Upper lobe of left lung (tissue), 6 donors: ENCODE measurements around the gene PRPF40B. TPM values are rescaled to one million over a fixed set of nuclear protein-coding genes. Genes with fewer than 3 reads are reported as not detected.

ENCODE experiments used
- ATAC-seq, 2 donors: fragments of 200-7000 bp; cut with Tn5 transposase; one replicate each; pipeline ENCODE4 v1.9.1; 2022; ENCODE audit warnings: mild to moderate bottlenecking in 2 of 2, moderate library complexity in 2 of 2; ENCODE audit not compliant: low FRiP score in 2 of 2
- DNase-seq, 2 donors: peaks; one replicate each; pipeline ENCODE4 v3.0.0-alpha.2; 2019 to 2020
- H3K27ac ChIP-seq, 4 donors: fragments of 200-600 bp; sonication (generic); one replicate each; pipeline ENCODE4 v1.5.1; 2016 to 2019
- H3K27me3 ChIP-seq, 4 donors: fragments of 200-600 bp; sonication (generic); one replicate each; pipeline ENCODE4 v1.5.1; 2017 to 2019
- H3K36me3 ChIP-seq, 4 donors: fragments of 200-600 bp; sonication (generic); one replicate each; pipeline ENCODE4 v1.5.1; 2016 to 2019
- H3K4me1 ChIP-seq, 4 donors: fragments of 200-600 bp; sonication (generic); one replicate each; pipeline ENCODE4 v1.5.1; 2018 to 2019
- H3K4me3 ChIP-seq, 4 donors: fragments of 200-600 bp; sonication (generic); one replicate each; pipeline ENCODE4 v1.5.1; 2017 to 2019; ENCODE audit warnings: mild to moderate bottlenecking in 2 of 4, moderate library complexity in 1 of 4
- H3K9me3 ChIP-seq, 4 donors: fragments of 200-600 bp; sonication (generic); one replicate each; pipeline ENCODE4 v1.5.1; 2018 to 2019
- EP300 ChIP-seq, 4 donors: sonication (generic); formaldehyde crosslinking; IDR thresholded peaks; one replicate each; pipeline ENCODE4 v1.5.1; 2017; ENCODE audit warnings: antibody characterized with exemption in 4 of 4, control low read depth in 2 of 4
- POLR2A ChIP-seq, 4 donors: fragments of 450-650 bp; IDR thresholded peaks; one replicate each; pipeline ENCODE4 v1.5.1; 2016 to 2017; ENCODE audit warnings: antibody characterized with exemption in 4 of 4, mild to moderate bottlenecking in 2 of 4
- POLR2AphosphoS5 ChIP-seq, 2 donors: sonication (generic); formaldehyde crosslinking; IDR thresholded peaks; one replicate each; pipeline ENCODE4 v1.5.1; 2017; ENCODE audit warnings: antibody characterized with exemption in 2 of 2
- WGBS, 2 donors: methylation state at CpG; one replicate each; pipeline ENCODE4 v1.1.5; 2017 to 2018; 5-methylcytosine and 5-hydroxymethylcytosine counted together
- total RNA-seq, 6 donors: library from RNA; depleted of rRNA in 4 of 6; stranded (reverse); fragments of >200 nt in 4 of 6; gene quantifications; one replicate each; pipeline versions ENCODE4 v1.1.0 to v1.2.1, GENCODE V29; 2016 to 2021
- TF ChIP-seq, protein P1 (sequence below), 6 experiments: fragments of 450-650 bp in 4 of 6; fragments of 200-600 bp in 2 of 6; sonication (generic) in 2 of 6; IDR thresholded peaks; one replicate each; pipeline ENCODE4 v1.5.1; 2016 to 2019; ENCODE audit warnings: antibody characterized with exemption in 6 of 6
- donor health status: DM: no; HTN: no; CAD: no; lungs with moderate emphysema.
- donor health status: DM: no; HTN: yes; CAD: no; lungs with severe emphysema.

Gene PRPF40B
- total RNA-seq, 6 donors from 2014 or later: 10.8 to 63.9 (median 16.9) TPM

DNA sequence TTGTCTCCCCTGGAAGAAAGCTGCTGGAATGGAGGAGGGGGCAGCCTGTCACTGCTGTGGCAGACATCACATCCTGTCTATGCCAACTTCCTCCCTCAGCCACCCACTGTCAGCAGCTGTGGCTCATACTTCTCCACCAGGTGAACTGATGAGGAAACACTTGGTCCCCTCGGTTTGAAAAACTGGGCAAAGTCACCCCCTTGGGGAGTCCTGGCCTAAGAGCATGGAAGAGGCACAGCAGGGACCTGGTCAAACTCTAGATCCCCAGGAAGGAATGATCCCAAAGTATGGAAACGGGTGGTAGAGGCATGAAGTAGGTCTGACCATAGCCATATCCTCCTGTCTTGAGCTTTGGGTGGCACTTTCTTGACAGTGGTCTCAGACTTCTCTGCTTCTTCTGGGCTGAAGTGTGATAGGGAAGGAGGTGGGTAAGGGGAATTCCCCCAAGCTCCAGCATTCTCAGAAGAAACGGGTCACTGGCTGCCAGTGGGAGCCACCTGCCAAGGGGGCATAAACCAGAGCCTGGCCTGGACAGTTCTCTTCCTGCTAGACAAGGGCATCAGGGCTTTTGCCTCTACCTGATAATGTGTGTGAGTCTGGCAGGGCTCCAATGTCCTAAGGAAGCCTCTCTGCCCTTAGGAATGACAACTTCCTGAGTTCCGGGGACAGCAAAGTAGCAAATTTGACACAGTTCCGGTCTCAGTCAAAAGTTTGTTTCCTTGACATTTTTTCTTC lies 47.8 kb downstream of the PRPF40B start:
- Histone ChIP-seq H3K36me3 (no peaks in the 10 kb centered on the region), H3K27ac (peak overlapping the region; percentile 84 to 94 (median 88)), H3K9me3 (no peaks in the 10 kb centered on the region), H3K4me3 (no peak overlapping the region), H3K27me3 (no peaks in the 10 kb centered on the region), H3K4me1 (peaks cover 55 to 69% (median 60%) of the 10 kb centered on the region in 4 donors)
- WGBS, 2 donors: 32 to 35% methylated on average over 5 of the region's 5 CpGs
- peak in 1 of 2 donors; percentile 52 for DNase-seq
- TF ChIP-seq, protein P1, sequence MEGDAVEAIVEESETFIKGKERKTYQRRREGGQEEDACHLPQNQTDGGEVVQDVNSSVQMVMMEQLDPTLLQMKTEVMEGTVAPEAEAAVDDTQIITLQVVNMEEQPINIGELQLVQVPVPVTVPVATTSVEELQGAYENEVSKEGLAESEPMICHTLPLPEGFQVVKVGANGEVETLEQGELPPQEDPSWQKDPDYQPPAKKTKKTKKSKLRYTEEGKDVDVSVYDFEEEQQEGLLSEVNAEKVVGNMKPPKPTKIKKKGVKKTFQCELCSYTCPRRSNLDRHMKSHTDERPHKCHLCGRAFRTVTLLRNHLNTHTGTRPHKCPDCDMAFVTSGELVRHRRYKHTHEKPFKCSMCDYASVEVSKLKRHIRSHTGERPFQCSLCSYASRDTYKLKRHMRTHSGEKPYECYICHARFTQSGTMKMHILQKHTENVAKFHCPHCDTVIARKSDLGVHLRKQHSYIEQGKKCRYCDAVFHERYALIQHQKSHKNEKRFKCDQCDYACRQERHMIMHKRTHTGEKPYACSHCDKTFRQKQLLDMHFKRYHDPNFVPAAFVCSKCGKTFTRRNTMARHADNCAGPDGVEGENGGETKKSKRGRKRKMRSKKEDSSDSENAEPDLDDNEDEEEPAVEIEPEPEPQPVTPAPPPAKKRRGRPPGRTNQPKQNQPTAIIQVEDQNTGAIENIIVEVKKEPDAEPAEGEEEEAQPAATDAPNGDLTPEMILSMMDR (IDR thresholded peaks at IDR 0.05): peak in 1 of 6 experiments; percentile 6
- TF ChIP-seq POLR2AphosphoS5 (IDR thresholded peaks at IDR 0.05): no peak
- TF ChIP-seq POLR2A (IDR thresholded peaks at IDR 0.05): peak in 1 of 4 donors; percentile 23
- ATAC-seq: no peak

DNA sequence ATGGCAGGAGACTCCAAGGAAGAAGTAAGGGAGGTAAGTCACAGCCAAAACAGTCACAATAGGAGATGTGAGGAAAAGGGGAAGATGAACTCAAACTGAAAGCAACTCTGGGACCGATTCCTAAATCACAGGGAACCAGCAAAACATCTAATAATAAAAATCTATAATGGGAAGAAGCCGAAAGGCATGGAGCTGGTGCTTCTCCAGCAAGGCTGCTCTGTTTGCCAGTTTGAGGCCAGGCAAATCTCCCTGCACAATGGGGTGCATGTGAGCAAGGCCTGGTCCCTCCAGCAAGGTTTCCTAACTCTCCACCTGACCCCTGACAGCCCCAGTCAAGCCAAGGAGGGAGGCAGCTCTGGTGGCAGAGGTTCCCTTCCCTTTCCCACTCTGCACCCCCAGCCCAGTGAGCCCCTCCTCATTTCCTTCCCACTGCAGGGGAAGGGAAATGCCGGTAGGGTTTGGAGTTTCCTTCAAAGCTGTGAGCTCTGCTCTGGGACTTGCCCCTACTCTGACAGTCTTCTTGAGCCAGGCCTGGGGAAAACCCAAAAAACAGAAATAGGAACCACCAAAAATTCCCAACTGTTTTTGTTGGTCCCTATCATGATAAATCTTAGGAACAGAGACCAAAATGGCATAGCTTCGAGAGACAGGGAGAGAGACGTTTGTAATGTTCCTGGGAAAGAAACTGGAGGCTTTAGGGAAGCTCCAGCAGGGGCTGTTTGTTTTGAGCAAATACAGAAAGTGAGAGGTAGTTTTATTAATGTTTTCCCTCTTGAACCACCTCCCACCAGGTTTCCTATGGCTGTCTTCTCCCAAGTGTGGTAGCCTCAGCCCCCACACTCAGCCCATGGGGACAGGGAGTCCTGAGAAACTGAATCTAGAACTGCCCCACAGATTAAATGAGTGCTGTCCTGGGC lies 49.2 kb downstream of the PRPF40B start:
- no peaks in the 10 kb centered on the region for H3K9me3 ChIP-seq
- ATAC-seq (no peak), DNase-seq (no peak)
- H3K27me3 ChIP-seq: no peaks in the 10 kb centered on the region
- H3K36me3 ChIP-seq: no peaks in the 10 kb centered on the region
- peaks cover 54 to 69% (median 58%) of the 10 kb centered on the region in 4 donors for H3K4me1 ChIP-seq
- TF ChIP-seq, protein P1 (IDR thresholded peaks at IDR 0.05): no peak
- TF ChIP-seq POLR2A (IDR thresholded peaks at IDR 0.05) (no peak), POLR2AphosphoS5 (IDR thresholded peaks at IDR 0.05) (no peak), EP300 (IDR thresholded peaks at IDR 0.05) (no peak)
- H3K27ac ChIP-seq: peak overlapping the region; percentile 84 to 94 (median 88)
- 36 to 46% methylated on average over 5 of the region's 5 CpGs for WGBS, 2 donors
- no peak overlapping the region for H3K4me3 ChIP-seq

DNA sequence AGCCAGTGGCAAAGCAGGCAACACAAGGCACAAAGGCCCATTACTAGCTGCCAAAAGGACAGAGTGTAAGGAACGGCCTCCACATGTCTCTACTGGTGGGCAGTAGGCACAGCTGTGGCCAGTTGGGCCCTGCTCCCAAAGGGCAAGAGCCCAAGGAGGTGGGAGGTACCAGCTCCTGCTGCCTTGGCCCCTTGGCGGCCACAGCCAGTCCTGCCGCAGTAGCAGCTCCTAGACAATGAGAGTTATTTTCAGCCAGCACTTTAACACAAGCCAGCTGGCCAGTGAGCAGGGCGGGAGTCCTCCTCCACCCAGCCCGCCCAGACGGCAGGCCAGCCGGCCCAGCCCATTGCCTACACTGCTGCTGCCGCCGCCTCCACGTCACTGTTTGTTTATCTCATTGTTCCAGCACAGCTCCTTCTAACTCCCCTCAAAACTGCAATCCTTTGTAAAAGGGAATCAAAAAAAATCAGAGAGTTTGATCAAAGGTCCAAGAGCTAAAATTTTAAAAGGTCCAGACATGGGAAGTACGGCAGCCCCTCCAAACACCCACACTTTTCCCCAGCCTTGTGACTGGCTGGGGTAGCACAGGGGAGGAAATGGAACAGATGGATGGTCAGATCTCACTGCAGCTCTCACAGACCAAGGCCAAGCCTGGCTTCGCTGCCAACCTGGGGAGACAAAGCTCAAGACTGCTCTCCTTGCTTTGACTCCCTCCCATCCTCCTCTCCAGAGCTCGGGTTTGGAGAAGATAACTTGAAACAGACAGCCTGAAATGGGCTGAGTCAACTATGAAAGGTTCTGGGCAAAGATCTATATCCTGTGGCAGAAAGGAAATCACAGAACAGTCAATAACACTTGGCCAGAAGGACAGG lies 50.3 kb downstream of the PRPF40B start:
- peaks cover 54 to 69% (median 58%) of the 10 kb centered on the region in 4 donors for H3K4me1 ChIP-seq
- no peaks in the 10 kb centered on the region for H3K9me3 ChIP-seq
- no peak overlapping the region for H3K4me3 ChIP-seq
- WGBS, 2 donors: 34 to 36% methylated on average over 13 of the region's 13 CpGs
- ATAC-seq: peak; percentile 96 to 98
- peak; percentile 92 for DNase-seq
- no peaks in the 10 kb centered on the region for H3K27me3 ChIP-seq
- TF ChIP-seq, protein P1 (IDR thresholded peaks at IDR 0.05): peak; percentile 33 to 95 (median 71)
- no peak for TF ChIP-seq EP300 (IDR thresholded peaks at IDR 0.05)
- TF ChIP-seq POLR2A (IDR thresholded peaks at IDR 0.05): peak in 3 of 4 donors; percentile 32 to 62 (median 48)
- TF ChIP-seq POLR2AphosphoS5 (IDR thresholded peaks at IDR 0.05): peak; percentile 70 to 88
- peak overlapping the region; percentile 84 to 94 (median 88) for H3K27ac ChIP-seq
- H3K36me3 ChIP-seq: no peaks in the 10 kb centered on the region

DNA sequence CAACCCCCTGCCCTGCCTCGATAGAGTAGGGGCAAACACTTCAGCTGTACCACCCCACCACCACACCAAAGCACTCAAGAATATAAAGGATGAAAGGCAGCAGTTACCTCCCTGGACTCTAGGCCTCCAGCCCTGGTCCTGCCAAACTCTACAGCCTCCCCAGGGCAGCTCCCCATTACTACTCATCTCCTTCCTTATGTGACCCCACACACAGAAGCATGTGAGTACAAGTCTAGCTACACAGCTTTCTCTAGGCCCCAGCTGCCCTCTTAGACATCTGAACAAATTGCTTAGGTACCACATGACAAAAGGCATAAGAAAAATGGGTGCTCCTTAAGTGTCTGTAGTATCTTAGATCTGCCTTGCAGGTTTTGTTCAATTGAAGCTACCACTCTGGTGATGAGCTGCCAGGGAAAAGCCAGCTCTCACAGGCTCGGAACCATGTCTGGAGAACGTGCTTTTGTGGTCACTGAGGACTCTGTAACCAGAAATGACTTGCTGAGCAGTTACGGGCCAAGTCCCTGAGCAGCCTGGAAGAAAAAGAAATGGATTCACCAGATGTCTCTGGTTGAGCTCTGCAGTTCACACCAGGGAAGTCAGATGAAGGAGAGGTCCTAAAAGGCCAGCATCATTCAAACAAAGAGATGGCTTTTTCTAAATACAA lies 51.1 kb downstream of the PRPF40B start:
- DNase-seq: no peak
- peaks cover 54 to 65% (median 58%) of the 10 kb centered on the region in 4 donors for H3K4me1 ChIP-seq

More for the DNA sequence above, 51.1 kb downstream of the PRPF40B start:
- H3K4me3 ChIP-seq: no peak overlapping the region
- peak overlapping the region; percentile 84 to 94 (median 88) for H3K27ac ChIP-seq
- WGBS, 2 donors: 53 to 61% methylated on average over 4 of the region's 4 CpGs
- H3K36me3 ChIP-seq: no peaks in the 10 kb centered on the region
- H3K27me3 ChIP-seq: no peaks in the 10 kb centered on the region
- no peaks in the 10 kb centered on the region for H3K9me3 ChIP-seq
- peak in 1 of 2 donors; percentile 19 for ATAC-seq
- TF ChIP-seq POLR2AphosphoS5 (IDR thresholded peaks at IDR 0.05): no peak
